DMS79 (cell line): ENCODE measurements around the gene C2orf68.
"Not testable (repeated sequence)": the region's sequence is repeated elsewhere in the genome, so short reads cannot be mapped to it uniquely, and the experiment has no call there.

Experiments used
- DNase-seq: peaks from one replicate; lab custom pipeline; 2025; lab: John Stamatoyannopoulos, UW

C2orf68 gene

GRCh38 chr2:85628658-85629057, 16.8 kb upstream of the C2orf68 start:
- DNase-seq: no peak

- DNase-seq: no peak
Measured at GRCh38 chr2:85623991-85624390, 12.1 kb upstream of the C2orf68 start.

- DNase-seq: no peak
Measured at GRCh38 chr2:85621338-85621737, 9.5 kb upstream of the C2orf68 start.

- DNase-seq: no peak
Measured at GRCh38 chr2:85619617-85620016, 7.8 kb upstream of the C2orf68 start.

- not testable (repeated sequence) for DNase-seq
Measured at GRCh38 chr2:85617723-85618122, 5.9 kb upstream of the C2orf68 start.

- DNase-seq: no peak
Measured at GRCh38 chr2:85615413-85615728, 3.5 kb upstream of the C2orf68 start.

GRCh38 chr2:85614757-85615156, 2.9 kb upstream of the C2orf68 start:
- DNase-seq: not testable (repeated sequence)

GRCh38 chr2:85613717-85614515, 2.0 kb upstream of the C2orf68 start:
- no peak for DNase-seq

GRCh38 chr2:85611217-85611704, 605 bp downstream of the C2orf68 start:
- no peak for DNase-seq

- no peak for DNase-seq
Measured at GRCh38 chr2:85607268-85608215, 4.3 kb downstream of the C2orf68 start.

GRCh38 chr2:85606116-85606455, 5.8 kb downstream of the C2orf68 start:
- DNase-seq: no peak

- DNase-seq: peak; percentile 69
Measured at GRCh38 chr2:85605406-85606115, 6.3 kb downstream of the C2orf68 start.

- DNase-seq: no peak
Measured at GRCh38 chr2:85604568-85605339, 7.1 kb downstream of the C2orf68 start.

- not testable (repeated sequence) for DNase-seq
Measured at GRCh38 chr2:85604133-85604444, 7.8 kb downstream of the C2orf68 start.

- peak; percentile 60 for DNase-seq
Measured at GRCh38 chr2:85602476-85603234, 9.2 kb downstream of the C2orf68 start, which contains the start of gene TMEM150A. Gene TMEM150A, minus strand, starts transcription at chr2:85602698. Its CDS starts 750 bp downstream, at chr2:85601948.

- DNase-seq: no peak
Measured at GRCh38 chr2:85601771-85602475, 9.9 kb downstream of the C2orf68 start.

GRCh38 chr2:85600951-85601770, 10.7 kb downstream of the C2orf68 start:
- DNase-seq: no peak

- no peak for DNase-seq
Measured at GRCh38 chr2:85600235-85600575, 11.7 kb downstream of the C2orf68 start.

GRCh38 chr2:85599468-85600234, 12.2 kb downstream of the C2orf68 start:
- no peak for DNase-seq
